A549 (cell line): ENCODE data around the gene TIAM2. TPM values are rescaled to one million over a fixed set of nuclear protein-coding genes. Genes with fewer than 3 reads are reported as not detected.

Experiments used
- ATAC-seq, 2 experiments: fragments of 200-7000 bp in 1 of 2; fragments of >200 bp in 1 of 2; cut with Nextera tagmentation in 1 of 2; cut with Tn5 transposase in 1 of 2; 3 replicates each; pipeline versions ENCODE4 v1.8.0 to v1.9.1; 2018 to 2020; ENCODE audit warnings: mild to moderate bottlenecking in 1 of 2, moderate library complexity in 1 of 2
- CTCF ChIA-PET: fragments of 300-600 bp; sonication (Branson Sonifier 250); formaldehyde crosslinking; extraction: SDS; loops from one replicate; lab custom pipeline; 2021; ENCODE audit warnings: antibody characterized with exemption, inconsistent platforms; lab: Yijun Ruan, JAX
- POLR2A ChIA-PET: fragments of 350-600 bp; formaldehyde crosslinking; extraction: SDS; loops from one replicate; lab custom pipeline; 2021; ENCODE audit warnings: antibody characterized with exemption, inconsistent platforms; lab: Yijun Ruan, JAX
- DNase-seq, 2 experiments: peaks; one replicate each; pipeline versions ENCODE4 v3.0.0 to v3.0.0-alpha.2; 2011 to 2016; ENCODE audit warnings: low read depth in 1 of 2, low spot score in 1 of 2
- FAIRE-seq: peaks from 2 replicates; lab custom pipeline; 2011; peaks lifted over from hg19 to GRCh38; lab: Jason Lieb, UNC
- H3K27ac ChIP-seq, 2 experiments: fragments of >200 bp; sonication (Bioruptor Twin); formaldehyde crosslinking; 3 replicates each; pipeline ENCODE4 v1.5.1; 2016 to 2017
- H3K4me1 ChIP-seq: fragments of >200 bp; sonication (Bioruptor Twin); formaldehyde crosslinking; 3 replicates; pipeline ENCODE4 v1.6.1; 2016
- H3K4me2 ChIP-seq: fragments of >200 bp; sonication (Bioruptor Twin); formaldehyde crosslinking; 3 replicates; pipeline ENCODE4 v1.6.1; 2016
- H3K4me3 ChIP-seq: fragments of >200 bp; sonication (Bioruptor Twin); formaldehyde crosslinking; 3 replicates; pipeline ENCODE4 v1.5.1; 2016
- H3K9me3 ChIP-seq: fragments of >200 bp; sonication (Bioruptor Twin); formaldehyde crosslinking; 3 replicates; pipeline ENCODE4 v1.6.1; 2016
- CBX8 ChIP-seq: fragments of 200-600 bp; sonication (generic); IDR thresholded peaks from 2 replicates; pipeline ENCODE4 v1.6.1; 2016
- CEBPB ChIP-seq, 2 experiments: fragments of >200 bp in 1 of 2; sonication (Bioruptor Twin) in 1 of 2; formaldehyde crosslinking in 1 of 2; IDR thresholded peaks; 2 replicates each; pipeline ENCODE4 v1.6.1; 2012 to 2016
- ELK1 ChIP-seq: fragments of 150-350 bp; IDR thresholded peaks from 2 replicates; pipeline ENCODE4 v1.6.1; 2014; ENCODE audit warnings: low read depth, mild to moderate bottlenecking, low read length
- ESRRA ChIP-seq: fragments of 150-350 bp; IDR thresholded peaks from 2 replicates; pipeline ENCODE4 v1.6.1; 2014; ENCODE audit warnings: mild to moderate bottlenecking, low read length, borderline replicate concordance
- FOSB ChIP-seq: fragments of 250-450 bp; sonication (Bioruptor Pico); IDR thresholded peaks from 2 replicates; pipeline ENCODE4 v1.5.0; 2020; ENCODE audit warnings: mild to moderate bottlenecking, moderate library complexity
- FOSL2 ChIP-seq, 2 experiments: fragments of 450-650 bp in 1 of 2; fragments of >200 bp in 1 of 2; sonication (Bioruptor Twin) in 1 of 2; formaldehyde crosslinking; IDR thresholded peaks; 2 replicates each; pipeline versions ENCODE4 v1.5.0 to v1.6.1; 2016 to 2020; ENCODE audit warnings: mild to moderate bottlenecking in 1 of 2, moderate library complexity in 1 of 2
- HEYL ChIP-seq: fragments of 250-450 bp; sonication (Bioruptor Pico); IDR thresholded peaks from 2 replicates; pipeline ENCODE4 v1.8.0; 2021; ENCODE audit warnings: mild to moderate bottlenecking, moderate library complexity
- JUN ChIP-seq, 2 experiments: fragments of >200 bp; sonication (Bioruptor Twin); formaldehyde crosslinking; IDR thresholded peaks; 2 replicates in 1 of 2; 3 replicates in 1 of 2; pipeline ENCODE4 v1.6.1; 2016 to 2017
- KDM1A ChIP-seq: fragments of 200-600 bp; sonication (generic); IDR thresholded peaks from 2 replicates; pipeline ENCODE4 v1.6.1; 2016; ENCODE audit warnings: low read depth, mild to moderate bottlenecking
- MAFK ChIP-seq: fragments of 450-650 bp; IDR thresholded peaks from 2 replicates; pipeline ENCODE4 v1.6.1; 2014; ENCODE audit not compliant: partially characterized antibody
- MYC ChIP-seq: IDR thresholded peaks from 2 replicates; pipeline ENCODE4 v1.6.1; 2012; ENCODE audit warnings: mild to moderate bottlenecking, inconsistent platforms, low read length, improper control_type of control experiment, borderline replicate concordance
- NPAS2 ChIP-seq: fragments of 250-450 bp; sonication (Bioruptor Pico); IDR thresholded peaks from 2 replicates; pipeline ENCODE4 v1.8.0; 2022; ENCODE audit warnings: mild to moderate bottlenecking, moderate library complexity, borderline replicate concordance
- NR3C1 ChIP-seq: fragments of >200 bp; sonication (Bioruptor Twin); formaldehyde crosslinking; IDR thresholded peaks from 3 replicates; pipeline ENCODE4 v1.6.1; 2017
- PBX3 ChIP-seq: IDR thresholded peaks from 2 replicates; pipeline ENCODE4 v1.6.1; 2012
- POLR2A ChIP-seq: IDR thresholded peaks from 2 replicates; pipeline ENCODE4 v1.6.1; 2012; ENCODE audit warnings: mild to moderate bottlenecking, low read length
- POLR2AphosphoS2 ChIP-seq: conservative IDR thresholded peaks from 2 replicates; pipeline ENCODE4 v1.6.1; 2012; ENCODE audit warnings: low read length, improper control_type of control experiment, inconsistent platforms
- RAD21 ChIP-seq, 2 experiments: fragments of >200 bp in 1 of 2; sonication (Bioruptor Twin) in 1 of 2; formaldehyde crosslinking in 1 of 2; IDR thresholded peaks in 1 of 2; conservative IDR thresholded peaks in 1 of 2; 2 replicates in 1 of 2; 3 replicates in 1 of 2; pipeline ENCODE4 v1.6.1; 2012 to 2018; ENCODE audit warnings: inconsistent platforms in 1 of 2
- REST ChIP-seq: fragments of 200-600 bp; sonication (generic); IDR thresholded peaks from 2 replicates; pipeline ENCODE4 v1.6.1; 2016; ENCODE audit warnings: antibody characterized with exemption, mild to moderate bottlenecking, moderate library complexity
- RFX5 ChIP-seq: fragments of 450-650 bp; IDR thresholded peaks from 2 replicates; pipeline ENCODE4 v1.7.1; 2014; ENCODE audit warnings: antibody characterized with exemption, mild to moderate bottlenecking, moderate library complexity
- SMC3 ChIP-seq: fragments of >200 bp; sonication (Bioruptor Twin); formaldehyde crosslinking; IDR thresholded peaks from 3 replicates; pipeline ENCODE4 v1.6.1; 2018; ENCODE audit warnings: inconsistent platforms
- TP53 ChIP-seq: fragments of 250-450 bp; sonication (Bioruptor Pico); IDR thresholded peaks from 2 replicates; pipeline ENCODE4 v1.5.0; 2021; ENCODE audit warnings: mild to moderate bottlenecking, moderate library complexity
- WGBS: methylation state at CpG from one replicate; pipeline ENCODE4 v1.1.6; 2017; ENCODE audit errors: missing lambda C conversion rate; 5-methylcytosine and 5-hydroxymethylcytosine counted together
- polyA plus RNA-seq, 4 experiments: library from polyadenylated mRNA; depleted of rRNA in 3 of 4; stranded (reverse); fragments of >200 nt; fragmentation: RNase III in 1 of 4; extraction: RNeasy Plus Mini Kit Qiagen cat#74134 plus additional on column Dnase treatment in 1 of 4; gene quantifications; 2 replicates in 3 of 4; 3 replicates in 1 of 4; pipeline ENCODE4 v1.2.3, GENCODE V29; 2011 to 2017
- TF ChIP-seq, protein P1 (sequence below): fragments of 450-650 bp; IDR thresholded peaks from 2 replicates; pipeline ENCODE4 v1.6.1; 2014; ENCODE audit warnings: antibody characterized with exemption
- TF ChIP-seq, protein P2 (sequence below): IDR thresholded peaks from 2 replicates; pipeline ENCODE4 v1.6.1; 2012

TIAM2 gene
- polyA plus RNA-seq, 2 of the 4 experiments (the other 2 are of a cell fraction) = 2.5 to 3.1 TPM

DNA sequence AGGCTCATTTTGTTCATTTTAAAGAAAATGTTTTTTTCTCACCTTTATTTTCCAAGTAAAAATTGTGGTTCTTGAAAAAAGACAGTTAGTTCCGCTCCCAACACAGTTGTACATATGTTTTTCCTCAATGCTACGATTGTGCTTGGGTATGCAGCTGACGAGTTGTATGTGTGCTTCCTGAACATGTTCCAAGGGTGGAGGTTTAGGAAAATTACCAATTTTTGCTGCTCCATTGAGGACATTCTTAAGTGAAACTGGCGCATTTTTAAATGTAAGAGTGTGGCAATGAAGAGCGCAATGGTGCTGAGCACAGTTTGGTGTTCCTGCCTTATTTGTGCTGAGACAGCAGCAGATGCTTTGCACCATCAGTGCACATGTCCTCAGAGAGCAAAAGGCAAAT lies 198.4 kb downstream of the TIAM2 start:
- no peak for FAIRE-seq
- POLR2A ChIA-PET = no interaction called here
- Histone ChIP-seq H3K4me1 (peaks cover 5% of the 10 kb centered on the region; the same call in 1 of the 3 replicates), H3K4me2 (no peak overlapping the region), H3K9me3 (no peaks in the 10 kb centered on the region), H3K27ac (no peak overlapping the region), H3K4me3 (no peak overlapping the region)
- no peak for ATAC-seq
- TF ChIP-seq SMC3 (no peak), HEYL (CRISPR knock-in tag) (no peak), ESRRA (no peak), FOSB (CRISPR knock-in tag) (no peak), FOSL2 (IDR thresholded peaks at IDR 0.05) (no peak), FOSL2 (CRISPR knock-in tag; IDR thresholded peaks at IDR 0.05) (no peak), RAD21 (conservative IDR thresholded peaks at IDR 0.05 in 1 of 2, IDR thresholded peaks at IDR 0.05 in 1 of 2) (no peak)
- no peak for DNase-seq
- CTCF ChIA-PET = interaction anchor here (0.6 to 1.6 kb wide), 2 partner anchors 16 to 324 kb away, joined by 3 to 4 read pairs; no protein-coding TSS in a partner anchor
- WGBS = 92% methylated on average over 5 of the region's 5 CpGs

DNA sequence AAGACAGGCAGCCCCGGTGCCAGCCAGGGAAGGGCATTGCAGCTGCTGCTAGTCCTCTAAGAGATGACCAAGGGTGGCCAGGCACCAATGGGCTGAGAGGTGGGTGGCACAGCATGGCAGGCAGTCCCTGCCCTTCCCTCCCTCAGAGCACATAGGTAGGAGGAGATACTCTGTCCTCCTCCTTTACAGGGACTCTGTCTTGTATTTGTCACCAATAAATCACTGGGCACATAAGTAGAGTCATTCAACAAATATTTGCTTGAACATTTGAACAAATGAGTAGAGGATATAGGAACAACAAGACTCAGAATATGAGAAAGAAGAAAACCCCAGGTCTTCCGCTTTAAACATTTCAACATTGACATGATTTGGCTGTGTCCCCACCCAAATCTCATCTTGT lies 199.3 kb downstream of the TIAM2 start:
- no peak for FAIRE-seq
- ATAC-seq = no peak
- Histone ChIP-seq H3K9me3 (no peaks in the 10 kb centered on the region), H3K27ac (no peak overlapping the region), H3K4me2 (no peak overlapping the region), H3K4me1 (no peaks in the 10 kb centered on the region), H3K4me3 (no peak overlapping the region)
- TF ChIP-seq TP53 (CRISPR knock-in tag) (no peak), CBX8 (no peak), MYC (no peak), PBX3 (no peak), KDM1A (no peak), POLR2A (no peak), RFX5 (no peak), ELK1 (no peak), POLR2AphosphoS2 (no peak)
- TF ChIP-seq, protein P1, sequence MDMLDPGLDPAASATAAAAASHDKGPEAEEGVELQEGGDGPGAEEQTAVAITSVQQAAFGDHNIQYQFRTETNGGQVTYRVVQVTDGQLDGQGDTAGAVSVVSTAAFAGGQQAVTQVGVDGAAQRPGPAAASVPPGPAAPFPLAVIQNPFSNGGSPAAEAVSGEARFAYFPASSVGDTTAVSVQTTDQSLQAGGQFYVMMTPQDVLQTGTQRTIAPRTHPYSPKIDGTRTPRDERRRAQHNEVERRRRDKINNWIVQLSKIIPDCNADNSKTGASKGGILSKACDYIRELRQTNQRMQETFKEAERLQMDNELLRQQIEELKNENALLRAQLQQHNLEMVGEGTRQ = no peak
- CTCF ChIA-PET = interaction anchor here (1.6 kb wide), 1 partner anchor 17 kb away, joined by 4 read pairs; no protein-coding TSS in a partner anchor
- no peak for DNase-seq
- POLR2A ChIA-PET = no interaction called here
- 100% methylated on average over 2 of the region's 2 CpGs for WGBS

- POLR2A ChIA-PET = no interaction called here
- TF ChIP-seq FOSL2 (IDR thresholded peaks at IDR 0.05) (no peak), FOSL2 (CRISPR knock-in tag; IDR thresholded peaks at IDR 0.05) (no peak), HEYL (CRISPR knock-in tag) (no peak), SMC3 (no peak)
- H3K9me3 ChIP-seq = no peaks in the 10 kb centered on the region
- no peak overlapping the region for H3K27ac ChIP-seq
- DNase-seq = no peak
- peaks cover 5% of the 10 kb centered on the region; the same call in 1 of the 3 replicates for H3K4me1 ChIP-seq
- 88% methylated on average over 7 of the region's 7 CpGs for WGBS
- H3K4me2 ChIP-seq = no peak overlapping the region
- no peak overlapping the region for H3K4me3 ChIP-seq
- ATAC-seq = no peak
- no peak for FAIRE-seq
- CTCF ChIA-PET = no interaction called here
These were observed 200.8 kb downstream of the TIAM2 start for GRCh38 chr6:155195903-155196302.

DNA sequence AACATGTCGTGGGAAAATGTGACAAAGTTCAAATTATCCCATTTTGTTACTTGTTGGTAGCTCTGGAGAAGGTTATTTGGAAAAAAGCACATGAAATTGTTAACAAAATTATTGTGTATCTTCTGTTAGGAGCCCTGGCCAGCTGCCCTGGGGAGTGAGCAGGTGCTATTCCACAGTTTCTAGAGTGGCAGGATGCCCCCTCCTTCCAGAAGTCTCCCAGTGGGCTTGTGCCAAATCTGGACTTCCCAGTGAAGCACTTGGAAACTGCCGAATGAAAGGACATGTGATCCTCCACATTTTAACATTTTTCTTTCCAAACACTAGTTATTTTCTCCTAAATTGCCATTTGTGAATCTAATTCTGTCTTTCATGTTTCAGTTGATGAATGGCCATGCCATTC lies 201.8 kb downstream of the TIAM2 start:
- H3K9me3 ChIP-seq = no peaks in the 10 kb centered on the region
- ATAC-seq (no peak), FAIRE-seq (no peak), DNase-seq (no peak)
- no peak overlapping the region for H3K4me3 ChIP-seq
- CTCF ChIA-PET = no interaction called here
- H3K4me2 ChIP-seq = no peak overlapping the region
- H3K27ac ChIP-seq = no peak overlapping the region
- POLR2A ChIA-PET = no interaction called here
- WGBS = 69% methylated on average over 2 of the region's 2 CpGs
- peaks cover 15% of the 10 kb centered on the region for H3K4me1 ChIP-seq
- TF ChIP-seq REST = no peak
- TF ChIP-seq, protein P2, sequence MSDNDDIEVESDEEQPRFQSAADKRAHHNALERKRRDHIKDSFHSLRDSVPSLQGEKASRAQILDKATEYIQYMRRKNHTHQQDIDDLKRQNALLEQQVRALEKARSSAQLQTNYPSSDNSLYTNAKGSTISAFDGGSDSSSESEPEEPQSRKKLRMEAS = no peak
- no peak for TF ChIP-seq JUN (IDR thresholded peaks at IDR 0.05)
- no peak for TF ChIP-seq FOSL2 (IDR thresholded peaks at IDR 0.05)
- TF ChIP-seq FOSL2 (CRISPR knock-in tag; IDR thresholded peaks at IDR 0.05) = no peak
- TF ChIP-seq CEBPB (IDR thresholded peaks at IDR 0.05) = no peak
- TF ChIP-seq RAD21 (conservative IDR thresholded peaks at IDR 0.05 in 1 of 2, IDR thresholded peaks at IDR 0.05 in 1 of 2) = no peak
- TF ChIP-seq NPAS2 (CRISPR knock-in tag) = no peak
- TF ChIP-seq NR3C1 = no peak
- no peak for TF ChIP-seq MAFK
- no peak for TF ChIP-seq ESRRA
- TF ChIP-seq SMC3 = no peak
- TF ChIP-seq HEYL (CRISPR knock-in tag) = no peak
